ENCODE measurements around the gene MAGIX. TPM values are rescaled to one million over a fixed set of nuclear protein-coding genes. Genes with fewer than 3 reads are reported as not detected.
"Not testable (repeated sequence)": the region's sequence is repeated elsewhere in the genome, so short reads cannot be mapped to it uniquely, and the experiment has no call there.

MAGIX gene
- polyA plus RNA-seq, 1 of the 3 experiments (the other 2 are of a cell fraction): 1.1 TPM

GRCh38 chrX:49139713-49140112 is 22.8 kb upstream of the MAGIX start:
- ChIA-PET POLR2A (no interaction called here), CTCF (no interaction called here)
- no peak for DNase-seq
- H3K9me2 ChIP-seq: no peaks in the 10 kb centered on the region
- TF ChIP-seq, protein P1, sequence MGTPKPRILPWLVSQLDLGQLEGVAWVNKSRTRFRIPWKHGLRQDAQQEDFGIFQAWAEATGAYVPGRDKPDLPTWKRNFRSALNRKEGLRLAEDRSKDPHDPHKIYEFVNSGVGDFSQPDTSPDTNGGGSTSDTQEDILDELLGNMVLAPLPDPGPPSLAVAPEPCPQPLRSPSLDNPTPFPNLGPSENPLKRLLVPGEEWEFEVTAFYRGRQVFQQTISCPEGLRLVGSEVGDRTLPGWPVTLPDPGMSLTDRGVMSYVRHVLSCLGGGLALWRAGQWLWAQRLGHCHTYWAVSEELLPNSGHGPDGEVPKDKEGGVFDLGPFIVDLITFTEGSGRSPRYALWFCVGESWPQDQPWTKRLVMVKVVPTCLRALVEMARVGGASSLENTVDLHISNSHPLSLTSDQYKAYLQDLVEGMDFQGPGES (IDR thresholded peaks at IDR 0.05; ENCODE audit: low read depth, low read length): no peak
- TF ChIP-seq SIN3A (IDR thresholded peaks at IDR 0.05; ENCODE audit: borderline replicate concordance, low read depth, low read length) (no peak), FOSL2 (IDR thresholded peaks at IDR 0.05; ENCODE audit: borderline replicate concordance, low read depth) (no peak), GATA2 (CRISPR knock-in tag; IDR thresholded peaks at IDR 0.05) (no peak), RXRA (IDR thresholded peaks at IDR 0.05; ENCODE audit: borderline replicate concordance, low read depth) (no peak), TEAD4 (IDR thresholded peaks at IDR 0.05; ENCODE audit: borderline replicate concordance, insufficient read depth) (no peak), RAD21 (IDR thresholded peaks at IDR 0.05; ENCODE audit: low read length) (no peak)
- TF ChIP-seq, protein P2, sequence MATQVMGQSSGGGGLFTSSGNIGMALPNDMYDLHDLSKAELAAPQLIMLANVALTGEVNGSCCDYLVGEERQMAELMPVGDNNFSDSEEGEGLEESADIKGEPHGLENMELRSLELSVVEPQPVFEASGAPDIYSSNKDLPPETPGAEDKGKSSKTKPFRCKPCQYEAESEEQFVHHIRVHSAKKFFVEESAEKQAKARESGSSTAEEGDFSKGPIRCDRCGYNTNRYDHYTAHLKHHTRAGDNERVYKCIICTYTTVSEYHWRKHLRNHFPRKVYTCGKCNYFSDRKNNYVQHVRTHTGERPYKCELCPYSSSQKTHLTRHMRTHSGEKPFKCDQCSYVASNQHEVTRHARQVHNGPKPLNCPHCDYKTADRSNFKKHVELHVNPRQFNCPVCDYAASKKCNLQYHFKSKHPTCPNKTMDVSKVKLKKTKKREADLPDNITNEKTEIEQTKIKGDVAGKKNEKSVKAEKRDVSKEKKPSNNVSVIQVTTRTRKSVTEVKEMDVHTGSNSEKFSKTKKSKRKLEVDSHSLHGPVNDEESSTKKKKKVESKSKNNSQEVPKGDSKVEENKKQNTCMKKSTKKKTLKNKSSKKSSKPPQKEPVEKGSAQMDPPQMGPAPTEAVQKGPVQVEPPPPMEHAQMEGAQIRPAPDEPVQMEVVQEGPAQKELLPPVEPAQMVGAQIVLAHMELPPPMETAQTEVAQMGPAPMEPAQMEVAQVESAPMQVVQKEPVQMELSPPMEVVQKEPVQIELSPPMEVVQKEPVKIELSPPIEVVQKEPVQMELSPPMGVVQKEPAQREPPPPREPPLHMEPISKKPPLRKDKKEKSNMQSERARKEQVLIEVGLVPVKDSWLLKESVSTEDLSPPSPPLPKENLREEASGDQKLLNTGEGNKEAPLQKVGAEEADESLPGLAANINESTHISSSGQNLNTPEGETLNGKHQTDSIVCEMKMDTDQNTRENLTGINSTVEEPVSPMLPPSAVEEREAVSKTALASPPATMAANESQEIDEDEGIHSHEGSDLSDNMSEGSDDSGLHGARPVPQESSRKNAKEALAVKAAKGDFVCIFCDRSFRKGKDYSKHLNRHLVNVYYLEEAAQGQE (IDR thresholded peaks at IDR 0.05; ENCODE audit: low read depth, low read length): no peak
- no peak overlapping the region for H3K4me2 ChIP-seq
- no peak overlapping the region for H3K27ac ChIP-seq (ENCODE audit: low read depth in 2 of 2, low read length in 1 of 2)
- H3F3A ChIP-seq (replicated peaks; ENCODE audit: insufficient read depth): no peaks in the 10 kb centered on the region
- H3K4me3 ChIP-seq (ENCODE audit: low read depth in 2 of 2, low read length in 1 of 2): no peak overlapping the region
- no peaks in the 10 kb centered on the region for H4K20me1 ChIP-seq (ENCODE audit: insufficient read depth)
- peaks cover 5% of the 10 kb centered on the region; the same call in 1 of the 2 replicates for H3K9me3 ChIP-seq
- 37% methylated on average over 4 of the region's 4 CpGs for WGBS (ENCODE audit: low lambda C conversion rate)
- H3K9ac ChIP-seq: no peak overlapping the region
- no peak overlapping the region for H2AFZ ChIP-seq (ENCODE audit: low read depth)
- no peaks in the 10 kb centered on the region for H3K79me2 ChIP-seq (ENCODE audit: insufficient read depth)
- no peaks in the 10 kb centered on the region for H3K4me1 ChIP-seq (ENCODE audit: control insufficient read depth in 1 of 2, insufficient read depth in 2 of 2, low read depth in 1 of 2, low read length in 1 of 2)
- H3K27me3 ChIP-seq (ENCODE audit: insufficient read depth): no peaks in the 10 kb centered on the region; the same call in 1 of the 2 replicates
- no peaks in the 10 kb centered on the region for H3K36me3 ChIP-seq (replicated peaks in 1 of 2; ENCODE audit: control insufficient read depth in 1 of 2, insufficient read depth in 2 of 2, low read length in 1 of 2)

DNA sequence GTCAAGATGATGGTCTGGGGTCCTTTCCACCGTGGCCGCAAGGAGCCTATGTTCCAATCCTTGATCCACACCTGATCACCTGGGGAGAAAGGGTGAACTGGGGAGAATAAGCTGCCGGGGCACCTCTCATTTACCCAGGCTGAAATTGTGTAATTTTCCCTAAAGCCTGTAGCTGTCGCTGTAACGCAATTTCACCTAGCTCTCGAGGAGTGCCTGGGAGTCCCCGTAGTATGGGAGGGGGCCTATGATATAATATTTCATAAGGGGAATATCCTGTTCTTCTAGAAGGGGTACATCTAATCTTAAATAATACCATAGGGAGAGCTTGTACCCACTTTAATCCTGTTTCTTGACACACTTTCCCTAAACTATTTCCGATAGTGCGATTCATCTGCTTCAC is 20.3 kb upstream of the MAGIX start:
- H3K9me3 ChIP-seq; H4K20me1 ChIP-seq (ENCODE audit: insufficient read depth); H2AFZ ChIP-seq (ENCODE audit: low read depth); H3K4me2 ChIP-seq; CTCF ChIA-PET; H3K9me2 ChIP-seq; H3K9ac ChIP-seq; H3K4me3 ChIP-seq (ENCODE audit: low read depth in 2 of 2, low read length in 1 of 2); H3K36me3 ChIP-seq (replicated peaks in 1 of 2; ENCODE audit: control insufficient read depth in 1 of 2, insufficient read depth in 2 of 2, low read length in 1 of 2); H3K27ac ChIP-seq (ENCODE audit: low read depth in 2 of 2, low read length in 1 of 2); POLR2A ChIA-PET; DNase-seq; H3F3A ChIP-seq (replicated peaks; ENCODE audit: insufficient read depth); H3K79me2 ChIP-seq (ENCODE audit: insufficient read depth); H3K4me1 ChIP-seq (ENCODE audit: control insufficient read depth in 1 of 2, insufficient read depth in 2 of 2, low read depth in 1 of 2, low read length in 1 of 2): not testable (repeated sequence)
- H3K27me3 ChIP-seq (ENCODE audit: insufficient read depth): peaks cover 13% of the 10 kb centered on the region
- TF ChIP-seq, protein P3, sequence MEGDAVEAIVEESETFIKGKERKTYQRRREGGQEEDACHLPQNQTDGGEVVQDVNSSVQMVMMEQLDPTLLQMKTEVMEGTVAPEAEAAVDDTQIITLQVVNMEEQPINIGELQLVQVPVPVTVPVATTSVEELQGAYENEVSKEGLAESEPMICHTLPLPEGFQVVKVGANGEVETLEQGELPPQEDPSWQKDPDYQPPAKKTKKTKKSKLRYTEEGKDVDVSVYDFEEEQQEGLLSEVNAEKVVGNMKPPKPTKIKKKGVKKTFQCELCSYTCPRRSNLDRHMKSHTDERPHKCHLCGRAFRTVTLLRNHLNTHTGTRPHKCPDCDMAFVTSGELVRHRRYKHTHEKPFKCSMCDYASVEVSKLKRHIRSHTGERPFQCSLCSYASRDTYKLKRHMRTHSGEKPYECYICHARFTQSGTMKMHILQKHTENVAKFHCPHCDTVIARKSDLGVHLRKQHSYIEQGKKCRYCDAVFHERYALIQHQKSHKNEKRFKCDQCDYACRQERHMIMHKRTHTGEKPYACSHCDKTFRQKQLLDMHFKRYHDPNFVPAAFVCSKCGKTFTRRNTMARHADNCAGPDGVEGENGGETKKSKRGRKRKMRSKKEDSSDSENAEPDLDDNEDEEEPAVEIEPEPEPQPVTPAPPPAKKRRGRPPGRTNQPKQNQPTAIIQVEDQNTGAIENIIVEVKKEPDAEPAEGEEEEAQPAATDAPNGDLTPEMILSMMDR (IDR thresholded peaks at IDR 0.05): peak; percentile 34
- TF ChIP-seq RAD21 (IDR thresholded peaks at IDR 0.05; ENCODE audit: low read length): 0 out of 2 replicates have a peak, but pooled peaks have one; percentile 12
- WGBS (ENCODE audit: low lambda C conversion rate): 42% methylated on average over 9 of the region's 9 CpGs

DNA sequence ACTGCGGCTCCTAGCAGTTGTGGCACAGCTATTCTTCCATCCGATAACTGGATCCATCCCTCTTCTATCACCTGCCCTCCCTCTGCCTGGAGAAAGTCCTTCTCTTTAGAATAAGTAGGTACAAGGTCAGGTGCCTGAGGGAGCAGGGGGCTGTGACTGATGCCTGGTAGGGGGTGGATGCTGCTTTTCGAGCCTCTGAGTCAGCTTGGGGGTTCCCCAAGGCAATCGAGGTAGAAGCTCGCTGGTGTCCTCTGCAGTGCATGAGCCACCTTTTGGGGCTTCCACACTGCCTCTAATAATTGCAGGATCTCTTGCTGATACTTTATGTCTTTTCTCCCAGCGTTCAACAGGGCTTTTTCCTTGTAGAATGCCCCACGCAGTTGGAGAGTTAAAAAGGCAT is 19.4 kb upstream of the MAGIX start:
- H3K27me3 ChIP-seq (ENCODE audit: insufficient read depth): peaks cover 14% of the 10 kb centered on the region
- DNase-seq; H3K36me3 ChIP-seq (replicated peaks in 1 of 2; ENCODE audit: control insufficient read depth in 1 of 2, insufficient read depth in 2 of 2, low read length in 1 of 2); H2AFZ ChIP-seq (ENCODE audit: low read depth); POLR2A ChIA-PET; H3K4me1 ChIP-seq (ENCODE audit: control insufficient read depth in 1 of 2, insufficient read depth in 2 of 2, low read depth in 1 of 2, low read length in 1 of 2); H3K9ac ChIP-seq; H4K20me1 ChIP-seq (ENCODE audit: insufficient read depth); H3F3A ChIP-seq (replicated peaks; ENCODE audit: insufficient read depth); H3K27ac ChIP-seq (ENCODE audit: low read depth in 2 of 2, low read length in 1 of 2); H3K9me3 ChIP-seq; H3K4me3 ChIP-seq (ENCODE audit: low read depth in 2 of 2, low read length in 1 of 2); H3K4me2 ChIP-seq; H3K79me2 ChIP-seq (ENCODE audit: insufficient read depth); CTCF ChIA-PET; H3K9me2 ChIP-seq: not testable (repeated sequence)
- WGBS (ENCODE audit: low lambda C conversion rate): 47% methylated on average over 6 of the region's 7 CpGs

Measured in SK-N-SH (cell line).